ENCODE measurements around the gene SKIL. TPM values are rescaled to one million over a fixed set of nuclear protein-coding genes. Genes with fewer than 3 reads are reported as not detected.
"Not testable (repeated sequence)": the region's sequence is repeated elsewhere in the genome, so short reads cannot be mapped to it uniquely, and the experiment has no call there.

Gene SKIL
- total and polyA plus RNA-seq, 8 donors = 6.3 to 107 (median 33.9) TPM

DNA sequence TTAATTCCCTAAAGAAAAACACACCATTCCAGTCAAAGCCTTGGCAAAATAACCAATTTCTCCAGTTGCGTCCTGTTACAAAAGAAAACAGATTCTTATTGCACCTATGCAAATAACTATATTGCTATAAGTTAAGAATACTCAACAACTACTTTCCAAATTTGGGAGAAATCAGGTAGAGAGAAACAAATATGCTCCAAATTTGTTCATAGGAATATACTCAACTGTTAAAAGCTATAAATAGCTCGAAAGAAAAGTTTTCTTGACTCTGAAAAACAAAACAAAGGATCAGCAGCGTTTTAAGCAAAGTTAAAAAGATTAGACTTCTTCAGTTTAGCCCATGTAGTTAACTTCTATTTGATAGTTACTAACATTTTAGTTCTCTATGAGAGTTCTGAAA, 20.1 kb upstream of the SKIL start:
- H3K27ac ChIP-seq = no peak overlapping the region
- 83 to 88% (median 85%) methylated on average over 3 of the region's 3 CpGs for WGBS, 5 donors
- intact Hi-C loops (cut with DNase I; ENCODE audit: low total_unique reads) = no loop called here
- no peak for DNase-seq
- H3K4me1 ChIP-seq = peaks cover 0 to 4% (median 2%) of the 10 kb centered on the region in 4 donors
- no peak overlapping the region for H3K4me3 ChIP-seq
- no peaks in the 10 kb centered on the region for H3K36me3 ChIP-seq
- no peaks in the 10 kb centered on the region for H3K27me3 ChIP-seq
- H3K9me3 ChIP-seq = peaks cover 0 to 5% (median 0%) of the 10 kb centered on the region in 4 donors
- no peak for TF ChIP-seq EP300 (IDR thresholded peaks at IDR 0.05)
- TF ChIP-seq, protein P1, sequence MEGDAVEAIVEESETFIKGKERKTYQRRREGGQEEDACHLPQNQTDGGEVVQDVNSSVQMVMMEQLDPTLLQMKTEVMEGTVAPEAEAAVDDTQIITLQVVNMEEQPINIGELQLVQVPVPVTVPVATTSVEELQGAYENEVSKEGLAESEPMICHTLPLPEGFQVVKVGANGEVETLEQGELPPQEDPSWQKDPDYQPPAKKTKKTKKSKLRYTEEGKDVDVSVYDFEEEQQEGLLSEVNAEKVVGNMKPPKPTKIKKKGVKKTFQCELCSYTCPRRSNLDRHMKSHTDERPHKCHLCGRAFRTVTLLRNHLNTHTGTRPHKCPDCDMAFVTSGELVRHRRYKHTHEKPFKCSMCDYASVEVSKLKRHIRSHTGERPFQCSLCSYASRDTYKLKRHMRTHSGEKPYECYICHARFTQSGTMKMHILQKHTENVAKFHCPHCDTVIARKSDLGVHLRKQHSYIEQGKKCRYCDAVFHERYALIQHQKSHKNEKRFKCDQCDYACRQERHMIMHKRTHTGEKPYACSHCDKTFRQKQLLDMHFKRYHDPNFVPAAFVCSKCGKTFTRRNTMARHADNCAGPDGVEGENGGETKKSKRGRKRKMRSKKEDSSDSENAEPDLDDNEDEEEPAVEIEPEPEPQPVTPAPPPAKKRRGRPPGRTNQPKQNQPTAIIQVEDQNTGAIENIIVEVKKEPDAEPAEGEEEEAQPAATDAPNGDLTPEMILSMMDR (IDR thresholded peaks at IDR 0.05) = no peak
- TF ChIP-seq POLR2A (IDR thresholded peaks at IDR 0.05) = no peak
- TF ChIP-seq POLR2AphosphoS5 (IDR thresholded peaks at IDR 0.05) = no peak

DNA sequence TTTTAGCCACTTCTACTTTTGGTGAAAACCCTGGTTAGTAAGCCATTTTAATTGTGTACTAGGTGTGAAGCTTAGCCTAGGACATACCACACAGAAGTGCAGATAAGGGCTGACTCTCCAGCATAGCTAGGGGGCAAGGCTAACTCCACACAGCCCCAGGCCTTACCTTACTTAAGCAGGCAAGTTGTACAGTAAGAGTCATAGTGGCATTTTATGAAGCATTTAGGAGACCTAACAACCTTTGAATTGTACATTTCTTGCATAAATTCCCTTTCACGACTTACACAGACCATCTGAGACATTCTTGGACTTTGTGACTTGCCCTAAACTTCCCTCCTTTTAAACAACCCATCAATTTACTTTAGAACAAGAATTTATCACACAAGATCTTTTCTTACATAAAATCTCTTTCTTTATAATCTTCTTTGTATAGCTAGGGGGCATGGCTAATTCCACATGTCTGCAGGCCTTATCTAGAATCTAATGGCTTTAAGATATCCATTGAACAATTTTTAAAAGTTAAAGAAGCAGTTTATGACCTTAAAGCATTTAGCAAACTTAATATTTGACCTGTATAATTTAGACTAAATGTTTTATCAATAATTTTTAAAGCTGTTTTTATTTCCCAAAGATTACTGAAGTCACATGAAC, 18.7 kb upstream of the SKIL start:
- peaks cover 0 to 4% (median 2%) of the 10 kb centered on the region in 4 donors for H3K4me1 ChIP-seq
- intact Hi-C loops (cut with DNase I; ENCODE audit: low total_unique reads) = no loop called here

DNA sequence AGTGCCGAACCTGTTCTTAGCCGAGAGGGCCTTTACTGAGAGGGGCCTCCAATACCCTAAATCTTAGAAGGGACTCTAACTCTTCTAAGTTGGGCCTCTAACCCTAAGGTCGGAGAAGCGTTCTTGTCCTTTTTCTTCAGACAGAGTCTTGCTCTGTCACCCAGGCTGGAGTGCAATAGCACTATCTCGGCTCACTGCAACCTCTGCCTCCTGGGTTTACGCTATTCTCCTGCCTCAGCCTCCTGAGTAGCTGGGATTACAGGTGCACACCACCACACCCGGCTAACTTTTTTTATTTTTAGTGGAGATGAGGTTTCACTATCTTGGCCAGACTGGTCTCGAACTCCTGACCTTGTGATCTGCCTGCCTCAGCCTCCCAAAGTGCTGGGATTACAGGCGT, 15.2 kb upstream of the SKIL start:
- H3K4me3 ChIP-seq; H3K36me3 ChIP-seq; H3K27me3 ChIP-seq; H3K4me1 ChIP-seq; H3K27ac ChIP-seq; DNase-seq; intact Hi-C loops (cut with DNase I; ENCODE audit: low total_unique reads); H3K9me3 ChIP-seq: not testable (repeated sequence)
- WGBS, 5 donors = 95 to 98% (median 95%) methylated on average over 9 of the region's 9 CpGs

More for the DNA sequence above, 18.7 kb upstream of the SKIL start:
- Histone ChIP-seq H3K27me3 (no peaks in the 10 kb centered on the region), H3K4me3 (no peak overlapping the region), H3K36me3 (no peaks in the 10 kb centered on the region), H3K27ac (no peak overlapping the region), H3K9me3 (peaks cover 0 to 5% (median 0%) of the 10 kb centered on the region in 4 donors)
- DNase-seq = no peak
- TF ChIP-seq EP300 (IDR thresholded peaks at IDR 0.05) (no peak), POLR2AphosphoS5 (IDR thresholded peaks at IDR 0.05) (no peak), POLR2A (IDR thresholded peaks at IDR 0.05) (no peak)
- TF ChIP-seq, protein P1 (IDR thresholded peaks at IDR 0.05) = no peak
- whole genome bisulfite sequencing, 5 donors = 80 to 89% (median 82%) methylated on average over 1 of the region's 1 CpG

DNA sequence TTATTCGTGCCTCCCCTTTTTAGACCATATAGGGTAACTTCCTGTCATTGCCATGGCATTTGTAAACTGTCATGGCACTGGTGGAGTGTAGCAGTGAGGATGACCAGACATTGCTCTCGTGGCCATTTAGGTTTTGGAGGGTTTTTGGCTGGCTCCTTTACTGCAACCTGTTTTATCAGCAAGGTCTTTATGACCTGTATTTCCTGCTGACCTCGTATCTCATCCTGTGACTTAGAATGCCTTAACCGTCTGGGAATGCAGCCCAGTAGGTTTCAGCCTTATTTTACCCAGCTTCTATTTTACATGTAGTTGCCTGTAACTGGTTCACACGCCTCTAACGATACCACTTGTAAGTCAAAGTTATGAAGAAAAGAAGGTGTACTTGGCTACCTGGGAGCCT, 13.7 kb upstream of the SKIL start:
- H3K9me3 ChIP-seq; H3K4me3 ChIP-seq; H3K36me3 ChIP-seq; H3K27me3 ChIP-seq; H3K27ac ChIP-seq; H3K4me1 ChIP-seq; intact Hi-C loops (cut with DNase I; ENCODE audit: low total_unique reads); DNase-seq: not testable (repeated sequence)
- WGBS, 5 donors = 42 to 57% (median 51%) methylated on average over 6 of the region's 6 CpGs

DNA sequence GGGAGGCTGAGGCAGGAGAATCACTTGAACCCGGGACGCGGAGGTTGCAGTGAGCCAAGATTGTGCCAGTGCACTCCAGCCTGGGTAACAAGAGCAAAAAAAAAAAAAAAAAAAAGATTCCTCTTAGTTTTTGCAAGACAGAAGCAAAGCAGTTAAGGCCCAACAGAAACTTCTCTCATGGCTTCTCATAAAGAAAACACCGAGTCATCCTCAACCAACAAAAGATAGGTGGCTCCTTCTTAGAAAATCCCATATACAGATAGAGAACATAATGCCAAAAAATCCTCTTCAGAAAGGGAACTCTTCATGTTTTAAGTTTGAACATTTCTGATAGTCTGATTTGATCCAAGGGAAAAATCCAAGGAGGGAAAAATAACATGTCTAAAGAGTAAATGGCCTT, 12.5 kb upstream of the SKIL start:
- no peaks in the 10 kb centered on the region for H3K36me3 ChIP-seq
- no peak overlapping the region for H3K4me3 ChIP-seq
- H3K4me1 ChIP-seq = no peaks in the 10 kb centered on the region
- TF ChIP-seq, protein P1 (IDR thresholded peaks at IDR 0.05) = no peak
- TF ChIP-seq POLR2AphosphoS5 (IDR thresholded peaks at IDR 0.05) = no peak
- TF ChIP-seq POLR2A (IDR thresholded peaks at IDR 0.05) = no peak
- TF ChIP-seq EP300 (IDR thresholded peaks at IDR 0.05) = no peak
- no peak for DNase-seq
- H3K27ac ChIP-seq = no peak overlapping the region
- H3K27me3 ChIP-seq = no peaks in the 10 kb centered on the region
- intact Hi-C loops (cut with DNase I; ENCODE audit: low total_unique reads) = no loop called here
- WGBS, 5 donors = 73 to 92% (median 89%) methylated on average over 4 of the region's 4 CpGs
- no peaks in the 10 kb centered on the region for H3K9me3 ChIP-seq

All from stomach (tissue), 9 donors.